BE2C (cell line): ENCODE measurements around the gene ZBTB18.

ENCODE experiments used
- DNase-seq: peaks from one replicate; pipeline ENCODE4 v3.0.0-alpha.2; 2020
- H3K27me3 ChIP-seq: fragments of 250-450 bp; sonication (Bioruptor Pico); 2 replicates; pipeline ENCODE4 v1.5.1; 2020; ENCODE audit warnings: mild to moderate bottlenecking
- H3K36me3 ChIP-seq: fragments of 250-450 bp; sonication (Bioruptor Pico); 2 replicates; pipeline ENCODE4 v1.5.1; 2020; ENCODE audit warnings: mild to moderate bottlenecking
- H3K4me1 ChIP-seq: fragments of 250-450 bp; sonication (Bioruptor Pico); 2 replicates; pipeline ENCODE4 v1.5.1; 2020
- H3K4me3 ChIP-seq: 2 replicates; pipeline ENCODE4 v1.5.1; 2011; ENCODE audit warnings: low read depth, low read length
- H3K9me3 ChIP-seq: fragments of 250-450 bp; sonication (Bioruptor Pico); 2 replicates; pipeline ENCODE4 v1.5.1; 2020
- TF ChIP-seq, protein P1 (sequence below): IDR thresholded peaks from 2 replicates; pipeline ENCODE4 v1.5.1; 2012; ENCODE audit warnings: mild to moderate bottlenecking, low read depth, low read length

ZBTB18 gene

DNA sequence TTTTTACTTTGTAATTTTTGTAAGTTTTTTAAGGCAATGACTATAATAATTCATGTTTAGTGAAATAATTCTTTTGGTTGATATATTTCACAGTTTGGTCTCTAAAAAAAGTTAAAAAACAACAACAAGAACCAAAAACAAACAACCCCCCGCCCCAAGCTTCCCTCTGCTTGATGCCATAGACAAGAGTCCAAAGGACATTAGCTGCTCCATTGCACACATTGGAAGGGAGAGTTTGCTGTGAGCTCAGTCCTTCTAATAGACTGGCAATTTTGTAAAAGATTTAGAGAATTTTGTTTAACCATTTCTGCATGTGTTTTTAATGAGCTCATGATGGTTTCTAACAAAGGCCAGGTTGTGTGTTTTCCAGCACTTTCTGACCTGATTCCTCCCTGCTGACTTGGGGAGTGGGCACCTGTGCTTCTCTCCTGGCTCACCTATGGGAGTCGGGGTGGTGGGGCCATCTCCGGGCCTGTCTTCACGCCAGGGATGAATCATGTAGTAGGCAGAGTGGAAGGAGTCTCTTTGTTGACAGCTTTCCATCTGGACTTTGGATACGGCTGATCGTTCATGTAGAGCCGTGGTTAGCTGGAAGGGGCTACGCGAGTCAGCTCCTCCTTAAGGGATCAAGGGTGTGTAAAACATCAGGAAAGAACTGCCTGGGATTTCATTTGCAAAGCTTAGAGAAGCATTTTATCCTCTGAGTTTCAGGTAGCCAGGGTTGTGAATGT lies 14.1 kb downstream of the ZBTB18 start:
- DNase-seq: no peak
- no peak overlapping the region for H3K4me3 ChIP-seq
- H3K4me1 ChIP-seq: no peaks in the 10 kb centered on the region; the same call in 1 of the 2 replicates
- no peaks in the 10 kb centered on the region for H3K27me3 ChIP-seq
- no peaks in the 10 kb centered on the region for H3K36me3 ChIP-seq
- TF ChIP-seq, protein P1, sequence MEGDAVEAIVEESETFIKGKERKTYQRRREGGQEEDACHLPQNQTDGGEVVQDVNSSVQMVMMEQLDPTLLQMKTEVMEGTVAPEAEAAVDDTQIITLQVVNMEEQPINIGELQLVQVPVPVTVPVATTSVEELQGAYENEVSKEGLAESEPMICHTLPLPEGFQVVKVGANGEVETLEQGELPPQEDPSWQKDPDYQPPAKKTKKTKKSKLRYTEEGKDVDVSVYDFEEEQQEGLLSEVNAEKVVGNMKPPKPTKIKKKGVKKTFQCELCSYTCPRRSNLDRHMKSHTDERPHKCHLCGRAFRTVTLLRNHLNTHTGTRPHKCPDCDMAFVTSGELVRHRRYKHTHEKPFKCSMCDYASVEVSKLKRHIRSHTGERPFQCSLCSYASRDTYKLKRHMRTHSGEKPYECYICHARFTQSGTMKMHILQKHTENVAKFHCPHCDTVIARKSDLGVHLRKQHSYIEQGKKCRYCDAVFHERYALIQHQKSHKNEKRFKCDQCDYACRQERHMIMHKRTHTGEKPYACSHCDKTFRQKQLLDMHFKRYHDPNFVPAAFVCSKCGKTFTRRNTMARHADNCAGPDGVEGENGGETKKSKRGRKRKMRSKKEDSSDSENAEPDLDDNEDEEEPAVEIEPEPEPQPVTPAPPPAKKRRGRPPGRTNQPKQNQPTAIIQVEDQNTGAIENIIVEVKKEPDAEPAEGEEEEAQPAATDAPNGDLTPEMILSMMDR: no peak
- H3K9me3 ChIP-seq: no peaks in the 10 kb centered on the region

DNA sequence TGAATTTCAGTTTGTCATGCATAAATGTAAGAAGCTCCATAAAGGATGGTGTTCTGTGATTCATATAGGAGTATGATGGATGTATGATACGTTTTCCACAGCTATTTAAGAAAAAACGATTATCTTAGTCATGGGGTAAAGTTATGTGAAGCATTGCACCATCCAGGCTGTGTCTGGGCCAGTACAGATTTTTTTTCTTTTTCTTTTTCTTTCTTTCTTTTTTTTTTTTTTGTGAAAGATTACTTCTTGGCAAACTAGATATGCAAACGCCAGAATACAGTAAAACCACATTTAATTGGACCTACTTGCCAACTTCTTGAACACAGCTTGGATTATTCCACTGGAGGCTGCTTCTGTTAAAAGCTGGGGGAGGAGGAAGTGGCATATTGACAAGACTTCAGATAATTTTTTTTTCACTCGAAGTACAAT lies 14.9 kb downstream of the ZBTB18 start:
- no peaks in the 10 kb centered on the region for H3K36me3 ChIP-seq
- DNase-seq: no peak
- TF ChIP-seq, protein P1: no peak
- no peaks in the 10 kb centered on the region; the same call in 1 of the 2 replicates for H3K4me1 ChIP-seq
- no peaks in the 10 kb centered on the region for H3K27me3 ChIP-seq
- no peaks in the 10 kb centered on the region for H3K9me3 ChIP-seq
- H3K4me3 ChIP-seq: no peak overlapping the region

DNA sequence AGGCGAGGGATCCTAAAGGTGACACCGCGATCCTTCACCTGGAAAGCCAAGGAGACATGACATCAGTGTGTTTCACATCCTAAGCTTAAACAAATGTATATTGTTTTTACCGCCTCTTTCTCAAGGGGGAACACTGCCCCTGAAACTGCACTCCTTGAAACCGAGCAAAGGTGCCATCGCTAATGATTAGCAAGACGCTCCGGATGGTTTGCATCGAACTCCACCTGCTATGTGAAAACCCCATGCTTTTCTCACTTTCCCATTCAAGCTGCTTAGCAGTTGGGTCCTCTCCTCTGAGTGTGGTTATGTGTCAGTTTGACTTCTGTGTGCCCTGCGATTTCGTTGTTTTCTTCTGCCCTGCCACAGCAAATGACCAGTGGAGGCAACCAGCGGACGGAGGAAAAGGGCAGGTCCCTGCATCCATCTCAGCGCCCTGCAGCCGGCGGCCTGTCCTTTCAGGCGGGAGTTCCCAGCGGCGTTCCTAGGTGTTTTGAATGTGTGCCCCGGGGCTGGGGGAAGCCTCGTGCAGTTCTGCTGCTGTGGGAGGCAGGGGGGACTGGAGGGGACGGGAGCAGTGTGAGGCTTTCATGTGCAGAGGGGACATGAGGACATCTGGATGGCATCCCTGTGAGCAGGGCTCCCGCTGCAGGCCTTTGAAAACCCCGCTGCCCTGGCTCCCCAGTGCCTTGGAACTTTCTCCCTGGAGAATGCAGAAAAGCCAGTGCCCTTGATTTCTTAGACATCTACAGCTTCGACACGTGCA lies 16.1 kb downstream of the ZBTB18 start:
- Histone ChIP-seq H3K4me3 (no peak overlapping the region), H3K9me3 (no peaks in the 10 kb centered on the region), H3K4me1 (no peaks in the 10 kb centered on the region; the same call in 1 of the 2 replicates), H3K27me3 (no peaks in the 10 kb centered on the region), H3K36me3 (no peaks in the 10 kb centered on the region)
- TF ChIP-seq, protein P1: no peak
- no peak for DNase-seq

DNA sequence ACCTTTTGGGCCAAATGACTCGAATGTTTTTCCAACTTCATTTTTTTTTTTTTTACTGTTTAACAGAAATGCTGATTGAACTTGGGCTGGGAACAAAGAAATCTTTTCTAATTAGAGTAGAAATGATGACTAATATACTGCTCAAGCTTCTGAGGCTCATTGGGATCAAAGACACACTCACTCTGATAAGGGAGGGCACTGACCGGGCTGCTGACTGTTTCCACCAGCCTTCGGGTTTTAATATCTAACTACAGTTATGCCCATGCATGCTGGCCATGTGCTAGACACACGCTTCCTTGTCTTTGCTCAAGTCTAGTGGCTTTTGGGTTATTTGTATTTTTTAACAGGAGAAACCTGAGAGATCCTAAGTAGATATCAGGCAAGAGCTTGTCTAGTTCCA lies 16.8 kb downstream of the ZBTB18 start:
- TF ChIP-seq, protein P1: no peak
- Histone ChIP-seq H3K27me3 (no peaks in the 10 kb centered on the region), H3K9me3 (no peaks in the 10 kb centered on the region), H3K4me3 (no peak overlapping the region), H3K4me1 (no peaks in the 10 kb centered on the region; the same call in 1 of the 2 replicates), H3K36me3 (no peaks in the 10 kb centered on the region)
- DNase-seq: no peak

DNA sequence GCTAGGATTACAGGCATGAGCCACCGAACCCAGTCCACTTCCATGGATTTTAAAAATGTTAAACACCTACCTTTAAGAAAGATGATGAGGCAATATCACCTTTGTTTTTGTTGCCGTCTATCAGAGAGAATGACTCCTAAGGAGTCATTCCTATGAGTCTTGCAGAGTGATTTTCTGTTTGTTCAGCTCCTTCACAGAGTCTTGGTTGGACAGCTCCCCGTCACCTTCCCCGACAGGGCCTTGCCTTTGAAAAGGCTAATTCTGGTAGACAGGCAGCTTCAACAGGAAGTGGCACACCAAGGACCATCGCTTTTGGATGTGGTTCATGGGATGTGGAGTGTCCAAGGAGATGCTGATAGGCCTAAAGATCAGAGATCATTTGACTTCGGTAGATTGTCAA lies 17.5 kb downstream of the ZBTB18 start:
- H3K4me1 ChIP-seq: no peaks in the 10 kb centered on the region; the same call in 1 of the 2 replicates
- no peaks in the 10 kb centered on the region for H3K27me3 ChIP-seq
- H3K4me3 ChIP-seq: no peak overlapping the region
- TF ChIP-seq, protein P1: no peak
- DNase-seq: no peak
- H3K36me3 ChIP-seq: no peaks in the 10 kb centered on the region
- H3K9me3 ChIP-seq: no peaks in the 10 kb centered on the region
